GM21515 (cell line): ENCODE data around the gene MBNL1.

ENCODE experiments used
- ATAC-seq: cut with Tn5 transposase; IDR thresholded peaks from one replicate; pipeline ENCODE4 v1.9.1; 2021; ENCODE audit not compliant: unreplicated experiment

Gene MBNL1

GRCh38 chr3:152470095-152470494, 201.4 kb downstream of the MBNL1 start:
- ATAC-seq = no peak

GRCh38 chr3:152470893-152471292, 202.2 kb downstream of the MBNL1 start:
- no peak for ATAC-seq

- ATAC-seq = peak; percentile 68
Observed at GRCh38 chr3:152471814-152472671, 203.3 kb downstream of the MBNL1 start.

GRCh38 chr3:152472672-152472954, 203.9 kb downstream of the MBNL1 start:
- ATAC-seq = no peak

- ATAC-seq = peak; percentile 64
Observed at GRCh38 chr3:152474585-152474984, 205.9 kb downstream of the MBNL1 start.

GRCh38 chr3:152477422-152477821, 208.7 kb downstream of the MBNL1 start:
- ATAC-seq = no peak

- ATAC-seq = peak; percentile 88
Observed at GRCh38 chr3:152480282-152480953, 211.7 kb downstream of the MBNL1 start.

- ATAC-seq = no peak
Observed at GRCh38 chr3:152486364-152486763, 217.6 kb downstream of the MBNL1 start.

- no peak for ATAC-seq
Observed at GRCh38 chr3:152488449-152488848, 219.7 kb downstream of the MBNL1 start.

GRCh38 chr3:152491922-152492321, 223.2 kb downstream of the MBNL1 start:
- no peak for ATAC-seq

- ATAC-seq = no peak
Observed at GRCh38 chr3:152496286-152496685, 227.6 kb downstream of the MBNL1 start.

GRCh38 chr3:152496716-152497115, 228.0 kb downstream of the MBNL1 start:
- peak; percentile 67 for ATAC-seq

GRCh38 chr3:152497457-152497856, 228.7 kb downstream of the MBNL1 start:
- ATAC-seq = no peak

GRCh38 chr3:152497890-152498289, 229.2 kb downstream of the MBNL1 start:
- no peak for ATAC-seq

- ATAC-seq = no peak
Observed at GRCh38 chr3:152499791-152500385, 231.2 kb downstream of the MBNL1 start.

GRCh38 chr3:152505926-152506325, 237.2 kb downstream of the MBNL1 start:
- peak; percentile 95 for ATAC-seq

- ATAC-seq = no peak
Observed at GRCh38 chr3:152508705-152509104, 240.0 kb downstream of the MBNL1 start.

- ATAC-seq = peak; percentile 64
Observed at GRCh38 chr3:152511904-152512303, 243.2 kb downstream of the MBNL1 start.

GRCh38 chr3:152513301-152513960, 244.7 kb downstream of the MBNL1 start:
- no peak for ATAC-seq
